ENCODE measurements around the gene FGD2.

The FGD2 gene

DNA sequence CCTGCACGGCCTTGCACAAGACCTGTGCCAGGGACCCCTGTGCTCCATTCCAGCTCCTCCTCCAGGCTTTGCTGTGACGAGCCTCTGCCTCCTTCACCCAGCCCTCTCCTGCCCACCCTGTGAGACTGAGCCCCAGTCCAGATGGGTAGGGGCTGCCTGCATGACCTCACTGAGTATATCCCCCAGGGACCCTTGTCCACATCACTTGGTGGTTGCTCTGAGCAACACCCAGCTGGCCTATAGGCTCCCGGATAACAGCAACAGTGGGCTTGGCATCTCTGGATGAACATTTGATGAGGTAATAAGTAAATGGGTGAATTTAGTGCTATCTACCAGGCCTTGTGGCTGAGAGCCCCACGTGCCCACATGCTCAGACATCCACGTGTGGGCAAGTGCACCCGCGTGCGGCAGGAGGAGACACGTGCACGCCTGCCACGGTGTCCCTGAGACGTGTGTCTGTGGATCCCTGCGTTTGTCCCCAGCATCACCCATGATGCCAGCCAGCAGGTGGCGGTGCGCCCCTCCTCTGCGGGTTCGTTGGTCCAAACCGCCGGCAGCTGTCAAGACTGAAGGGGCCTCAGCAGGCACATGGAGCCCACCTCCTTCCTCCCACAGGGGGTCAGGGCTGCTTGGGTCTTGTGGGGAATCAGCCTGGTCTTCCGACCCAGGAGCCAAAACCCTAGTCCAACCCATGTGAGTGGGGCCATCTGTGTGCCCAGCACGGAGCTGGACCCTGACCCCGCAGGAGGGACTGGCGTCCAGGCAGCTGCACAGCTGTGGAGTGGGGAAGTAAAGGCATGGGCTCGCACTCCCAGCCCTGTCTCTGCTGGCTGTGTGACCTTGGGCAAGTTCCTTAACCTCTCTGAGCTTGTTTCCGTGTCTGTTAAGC is 45.9 kb downstream of the FGD2 start (continued):
- TF ChIP-seq, protein P1, sequence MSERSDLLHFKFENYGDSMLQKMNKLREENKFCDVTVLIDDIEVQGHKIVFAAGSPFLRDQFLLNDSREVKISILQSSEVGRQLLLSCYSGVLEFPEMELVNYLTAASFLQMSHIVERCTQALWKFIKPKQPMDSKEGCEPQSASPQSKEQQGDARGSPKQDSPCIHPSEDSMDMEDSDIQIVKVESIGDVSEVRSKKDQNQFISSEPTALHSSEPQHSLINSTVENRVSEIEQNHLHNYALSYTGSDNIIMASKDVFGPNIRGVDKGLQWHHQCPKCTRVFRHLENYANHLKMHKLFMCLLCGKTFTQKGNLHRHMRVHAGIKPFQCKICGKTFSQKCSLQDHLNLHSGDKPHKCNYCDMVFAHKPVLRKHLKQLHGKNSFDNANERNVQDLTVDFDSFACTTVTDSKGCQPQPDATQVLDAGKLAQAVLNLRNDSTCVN (tag by site-specific recombination; optimal IDR thresholded peaks at IDR 0.05), result peak; percentile 59
- TF ChIP-seq ZNF19 (tag by site-specific recombination; IDR thresholded peaks at IDR 0.05; ENCODE audit: low read depth) (no peak), YY1 (tag by site-specific recombination; IDR thresholded peaks at IDR 0.05) (peak; percentile 47; the same call in 1 of the 2 replicates), ZNF654 (tag by site-specific recombination; IDR thresholded peaks at IDR 0.05; ENCODE audit: low read depth) (peak; percentile 92), ZNF600 (tag by site-specific recombination; IDR thresholded peaks at IDR 0.05) (peak; percentile 45; the same call in 1 of the 2 replicates), ZNF626 (tag by site-specific recombination; IDR thresholded peaks at IDR 0.05) (no peak), ZNF211 (tag by site-specific recombination; IDR thresholded peaks at IDR 0.05; ENCODE audit: low read depth) (no peak), ZNF785 (tag by site-specific recombination; IDR thresholded peaks at IDR 0.05) (no peak), ZNF114 (tag by site-specific recombination; IDR thresholded peaks at IDR 0.05) (no peak), ZIC2 (tag by site-specific recombination; IDR thresholded peaks at IDR 0.05) (peak; percentile 90), ZSCAN16 (tag by site-specific recombination; IDR thresholded peaks at IDR 0.05) (no peak), ZXDB (tag by site-specific recombination; IDR thresholded peaks at IDR 0.05) (no peak), ZNF521 (tag by site-specific recombination; IDR thresholded peaks at IDR 0.05) (no peak), ZNF510 (tag by site-specific recombination; IDR thresholded peaks at IDR 0.05; ENCODE audit: insufficient replicate concordance) (no peak), ZNF658 (tag by site-specific recombination; IDR thresholded peaks at IDR 0.05) (no peak), ZNF629 (tag by site-specific recombination; IDR thresholded peaks at IDR 0.05) (no peak; the same call in none of the 2 replicates), IKZF3 (tag by site-specific recombination; IDR thresholded peaks at IDR 0.05) (no peak), ZNF664 (tag by site-specific recombination; IDR thresholded peaks at IDR 0.05) (no peak), GLI2 (tag by site-specific recombination; IDR thresholded peaks at IDR 0.05; ENCODE audit: borderline replicate concordance, low read depth) (no peak), ZNF133 (tag by site-specific recombination; IDR thresholded peaks at IDR 0.05) (no peak)
- TF ChIP-seq, protein P2, sequence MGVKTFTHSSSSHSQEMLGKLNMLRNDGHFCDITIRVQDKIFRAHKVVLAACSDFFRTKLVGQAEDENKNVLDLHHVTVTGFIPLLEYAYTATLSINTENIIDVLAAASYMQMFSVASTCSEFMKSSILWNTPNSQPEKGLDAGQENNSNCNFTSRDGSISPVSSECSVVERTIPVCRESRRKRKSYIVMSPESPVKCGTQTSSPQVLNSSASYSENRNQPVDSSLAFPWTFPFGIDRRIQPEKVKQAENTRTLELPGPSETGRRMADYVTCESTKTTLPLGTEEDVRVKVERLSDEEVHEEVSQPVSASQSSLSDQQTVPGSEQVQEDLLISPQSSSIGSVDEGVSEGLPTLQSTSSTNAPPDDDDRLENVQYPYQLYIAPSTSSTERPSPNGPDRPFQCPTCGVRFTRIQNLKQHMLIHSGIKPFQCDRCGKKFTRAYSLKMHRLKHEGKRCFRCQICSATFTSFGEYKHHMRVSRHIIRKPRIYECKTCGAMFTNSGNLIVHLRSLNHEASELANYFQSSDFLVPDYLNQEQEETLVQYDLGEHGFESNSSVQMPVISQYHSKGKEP (tag by site-specific recombination; IDR thresholded peaks at IDR 0.05), result no peak
- TF ChIP-seq, protein P3, sequence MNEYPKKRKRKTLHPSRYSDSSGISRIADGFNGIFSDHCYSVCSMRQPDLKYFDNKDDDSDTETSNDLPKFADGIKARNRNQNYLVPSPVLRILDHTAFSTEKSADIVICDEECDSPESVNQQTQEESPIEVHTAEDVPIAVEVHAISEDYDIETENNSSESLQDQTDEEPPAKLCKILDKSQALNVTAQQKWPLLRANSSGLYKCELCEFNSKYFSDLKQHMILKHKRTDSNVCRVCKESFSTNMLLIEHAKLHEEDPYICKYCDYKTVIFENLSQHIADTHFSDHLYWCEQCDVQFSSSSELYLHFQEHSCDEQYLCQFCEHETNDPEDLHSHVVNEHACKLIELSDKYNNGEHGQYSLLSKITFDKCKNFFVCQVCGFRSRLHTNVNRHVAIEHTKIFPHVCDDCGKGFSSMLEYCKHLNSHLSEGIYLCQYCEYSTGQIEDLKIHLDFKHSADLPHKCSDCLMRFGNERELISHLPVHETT (tag by site-specific recombination; IDR thresholded peaks at IDR 0.05), result no peak
- TF ChIP-seq, protein P4, sequence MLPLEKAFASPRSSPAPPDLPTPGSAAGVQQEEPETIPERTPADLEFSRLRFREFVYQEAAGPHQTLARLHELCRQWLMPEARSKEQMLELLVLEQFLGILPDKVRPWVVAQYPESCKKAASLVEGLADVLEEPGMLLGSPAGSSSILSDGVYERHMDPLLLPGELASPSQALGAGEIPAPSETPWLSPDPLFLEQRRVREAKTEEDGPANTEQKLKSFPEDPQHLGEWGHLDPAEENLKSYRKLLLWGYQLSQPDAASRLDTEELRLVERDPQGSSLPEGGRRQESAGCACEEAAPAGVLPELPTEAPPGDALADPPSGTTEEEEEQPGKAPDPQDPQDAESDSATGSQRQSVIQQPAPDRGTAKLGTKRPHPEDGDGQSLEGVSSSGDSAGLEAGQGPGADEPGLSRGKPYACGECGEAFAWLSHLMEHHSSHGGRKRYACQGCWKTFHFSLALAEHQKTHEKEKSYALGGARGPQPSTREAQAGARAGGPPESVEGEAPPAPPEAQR (tag by site-specific recombination; IDR thresholded peaks at IDR 0.05), result no peak
- TF ChIP-seq, protein P5, sequence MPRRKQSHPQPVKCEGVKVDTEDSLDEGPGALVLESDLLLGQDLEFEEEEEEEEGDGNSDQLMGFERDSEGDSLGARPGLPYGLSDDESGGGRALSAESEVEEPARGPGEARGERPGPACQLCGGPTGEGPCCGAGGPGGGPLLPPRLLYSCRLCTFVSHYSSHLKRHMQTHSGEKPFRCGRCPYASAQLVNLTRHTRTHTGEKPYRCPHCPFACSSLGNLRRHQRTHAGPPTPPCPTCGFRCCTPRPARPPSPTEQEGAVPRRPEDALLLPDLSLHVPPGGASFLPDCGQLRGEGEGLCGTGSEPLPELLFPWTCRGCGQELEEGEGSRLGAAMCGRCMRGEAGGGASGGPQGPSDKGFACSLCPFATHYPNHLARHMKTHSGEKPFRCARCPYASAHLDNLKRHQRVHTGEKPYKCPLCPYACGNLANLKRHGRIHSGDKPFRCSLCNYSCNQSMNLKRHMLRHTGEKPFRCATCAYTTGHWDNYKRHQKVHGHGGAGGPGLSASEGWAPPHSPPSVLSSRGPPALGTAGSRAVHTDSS (tag by site-specific recombination; IDR thresholded peaks at IDR 0.05), result no peak
- TF ChIP-seq, protein P6, sequence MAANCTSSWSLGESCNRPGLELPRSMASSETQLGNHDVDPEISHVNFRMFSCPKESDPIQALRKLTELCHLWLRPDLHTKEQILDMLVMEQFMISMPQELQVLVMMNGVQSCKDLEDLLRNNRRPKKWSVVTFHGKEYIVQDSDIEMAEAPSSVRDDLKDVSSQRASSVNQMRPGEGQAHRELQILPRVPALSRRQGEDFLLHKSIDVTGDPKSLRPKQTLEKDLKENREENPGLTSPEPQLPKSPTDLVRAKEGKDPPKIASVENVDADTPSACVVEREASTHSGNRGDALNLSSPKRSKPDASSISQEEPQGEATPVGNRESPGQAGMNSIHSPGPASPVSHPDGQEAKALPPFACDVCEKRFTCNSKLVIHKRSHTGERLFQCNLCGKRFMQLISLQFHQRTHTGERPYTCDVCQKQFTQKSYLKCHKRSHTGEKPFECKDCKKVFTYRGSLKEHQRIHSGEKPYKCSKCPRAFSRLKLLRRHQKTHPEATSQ (tag by site-specific recombination; IDR thresholded peaks at IDR 0.05), result no peak
- TF ChIP-seq, protein P7, sequence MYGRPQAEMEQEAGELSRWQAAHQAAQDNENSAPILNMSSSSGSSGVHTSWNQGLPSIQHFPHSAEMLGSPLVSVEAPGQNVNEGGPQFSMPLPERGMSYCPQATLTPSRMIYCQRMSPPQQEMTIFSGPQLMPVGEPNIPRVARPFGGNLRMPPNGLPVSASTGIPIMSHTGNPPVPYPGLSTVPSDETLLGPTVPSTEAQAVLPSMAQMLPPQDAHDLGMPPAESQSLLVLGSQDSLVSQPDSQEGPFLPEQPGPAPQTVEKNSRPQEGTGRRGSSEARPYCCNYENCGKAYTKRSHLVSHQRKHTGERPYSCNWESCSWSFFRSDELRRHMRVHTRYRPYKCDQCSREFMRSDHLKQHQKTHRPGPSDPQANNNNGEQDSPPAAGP (tag by site-specific recombination; IDR thresholded peaks at IDR 0.05), result no peak
- TF ChIP-seq, protein P8, sequence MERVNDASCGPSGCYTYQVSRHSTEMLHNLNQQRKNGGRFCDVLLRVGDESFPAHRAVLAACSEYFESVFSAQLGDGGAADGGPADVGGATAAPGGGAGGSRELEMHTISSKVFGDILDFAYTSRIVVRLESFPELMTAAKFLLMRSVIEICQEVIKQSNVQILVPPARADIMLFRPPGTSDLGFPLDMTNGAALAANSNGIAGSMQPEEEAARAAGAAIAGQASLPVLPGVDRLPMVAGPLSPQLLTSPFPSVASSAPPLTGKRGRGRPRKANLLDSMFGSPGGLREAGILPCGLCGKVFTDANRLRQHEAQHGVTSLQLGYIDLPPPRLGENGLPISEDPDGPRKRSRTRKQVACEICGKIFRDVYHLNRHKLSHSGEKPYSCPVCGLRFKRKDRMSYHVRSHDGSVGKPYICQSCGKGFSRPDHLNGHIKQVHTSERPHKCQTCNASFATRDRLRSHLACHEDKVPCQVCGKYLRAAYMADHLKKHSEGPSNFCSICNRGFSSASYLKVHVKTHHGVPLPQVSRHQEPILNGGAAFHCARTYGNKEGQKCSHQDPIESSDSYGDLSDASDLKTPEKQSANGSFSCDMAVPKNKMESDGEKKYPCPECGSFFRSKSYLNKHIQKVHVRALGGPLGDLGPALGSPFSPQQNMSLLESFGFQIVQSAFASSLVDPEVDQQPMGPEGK (tag by site-specific recombination; IDR thresholded peaks at IDR 0.05), result peak; percentile 40; the same call in 1 of the 2 replicates

Data from HEK293 (cell line).